ENCODE data around the gene RBM6. TPM values are rescaled to one million over a fixed set of nuclear protein-coding genes. Genes with fewer than 3 reads are reported as not detected.
A peak's percentile ranks its signal among the peaks of the same experiment; 100 is the strongest.

RBM6 gene
- total RNA-seq, 1 experiment from 2014 or later, result 90.7 TPM

GRCh38 chr3:49928481-49929017, 11.4 kb upstream of the RBM6 start:
- Histone ChIP-seq H4K20me1 (ENCODE audit: control insufficient read depth, insufficient read depth, insufficient read length) (no peaks in the 10 kb centered on the region), H3T11ph (ENCODE audit: low read length) (no peak overlapping the region), H3K4me1 (ENCODE audit: insufficient read depth, low read length) (no peaks in the 10 kb centered on the region), H3K4ac (ENCODE audit: low read depth, low read length) (no peak overlapping the region), H3K23me2 (ENCODE audit: insufficient read length, low read depth, low read length, poor library complexity, severe bottlenecking) (peaks cover 2% of the 10 kb centered on the region), H3K18ac (ENCODE audit: insufficient read length, low read depth, low read length) (no peak overlapping the region), H3K23ac (ENCODE audit: insufficient read length, low read depth, low read length) (no peak overlapping the region), H3K9me3 (ENCODE audit: control insufficient read depth, low read depth, low read length) (no peaks in the 10 kb centered on the region), H3K56ac (ENCODE audit: insufficient read length, low read depth, low read length) (no peak overlapping the region), H3K27me3 (ENCODE audit: insufficient read depth, low read length) (no peaks in the 10 kb centered on the region), H3K14ac (ENCODE audit: insufficient read depth, low read length) (no peak overlapping the region; the same call in 1 of the 2 replicates), H3K4me2 (ENCODE audit: insufficient read depth, insufficient read length, low read length) (peak overlapping the region; percentile 64), H3K9ac (ENCODE audit: extremely low read depth, insufficient read length, low read length) (peak overlapping the region; percentile 15), H2AFZ (ENCODE audit: low read length) (no peak overlapping the region), H2AK5ac (ENCODE audit: insufficient read length, low read length) (no peak overlapping the region), H2BK15ac (ENCODE audit: low read depth, low read length) (no peak overlapping the region), H3K27ac (ENCODE audit: insufficient read length, low read depth, low read length) (no peak overlapping the region), H3K79me2 (ENCODE audit: insufficient read depth, low read length) (no peaks in the 10 kb centered on the region), H3K79me1 (ENCODE audit: insufficient read depth, low read depth, low read length, poor library complexity, severe bottlenecking) (no peaks in the 10 kb centered on the region), H4K91ac (ENCODE audit: insufficient read length, low read depth, low read length) (no peak overlapping the region), H2BK120ac (ENCODE audit: low read depth, low read length, poor library complexity, severe bottlenecking) (no peak overlapping the region), H2BK5ac (ENCODE audit: insufficient read length, low read length) (no peak overlapping the region), H2BK20ac (ENCODE audit: low read depth, low read length, poor library complexity, severe bottlenecking) (no peak overlapping the region), H4K5ac (ENCODE audit: insufficient read length, low read depth, low read length) (no peak overlapping the region), H2BK12ac (ENCODE audit: insufficient read length, low read depth, low read length) (no peak overlapping the region), H4K8ac (replicated peaks; ENCODE audit: insufficient read length, low read depth, low read length) (no peak overlapping the region)
- peaks cover 19 to 23% of the 10 kb centered on the region in 2 experiments for H3K4me1 Mint-ChIP-seq
- no peaks in the 10 kb centered on the region for H3K36me3 Mint-ChIP-seq (ENCODE audit: insufficient read depth in 1 of 3, low read depth in 3 of 3)
- no CpG with 5 or more reads among the region's 5 CpGs for WGBS (ENCODE audit: extremely low coverage, insufficient read length, low lambda C conversion rate)
- DNase-seq, result no peak
- no peak overlapping the region for H3K27ac Mint-ChIP-seq
- H3K27me3 Mint-ChIP-seq (ENCODE audit: low read depth), result no peaks in the 10 kb centered on the region
- TF ChIP-seq, protein P1, sequence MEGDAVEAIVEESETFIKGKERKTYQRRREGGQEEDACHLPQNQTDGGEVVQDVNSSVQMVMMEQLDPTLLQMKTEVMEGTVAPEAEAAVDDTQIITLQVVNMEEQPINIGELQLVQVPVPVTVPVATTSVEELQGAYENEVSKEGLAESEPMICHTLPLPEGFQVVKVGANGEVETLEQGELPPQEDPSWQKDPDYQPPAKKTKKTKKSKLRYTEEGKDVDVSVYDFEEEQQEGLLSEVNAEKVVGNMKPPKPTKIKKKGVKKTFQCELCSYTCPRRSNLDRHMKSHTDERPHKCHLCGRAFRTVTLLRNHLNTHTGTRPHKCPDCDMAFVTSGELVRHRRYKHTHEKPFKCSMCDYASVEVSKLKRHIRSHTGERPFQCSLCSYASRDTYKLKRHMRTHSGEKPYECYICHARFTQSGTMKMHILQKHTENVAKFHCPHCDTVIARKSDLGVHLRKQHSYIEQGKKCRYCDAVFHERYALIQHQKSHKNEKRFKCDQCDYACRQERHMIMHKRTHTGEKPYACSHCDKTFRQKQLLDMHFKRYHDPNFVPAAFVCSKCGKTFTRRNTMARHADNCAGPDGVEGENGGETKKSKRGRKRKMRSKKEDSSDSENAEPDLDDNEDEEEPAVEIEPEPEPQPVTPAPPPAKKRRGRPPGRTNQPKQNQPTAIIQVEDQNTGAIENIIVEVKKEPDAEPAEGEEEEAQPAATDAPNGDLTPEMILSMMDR (conservative IDR thresholded peaks at IDR 0.05), result no peak
- H3K4me3 Mint-ChIP-seq, result peak overlapping the region; percentile 81 to 93
- H3K9me3 Mint-ChIP-seq, result no peaks in the 10 kb centered on the region
